Central memory CD4-positive, alpha-beta T cell (primary cell): Measurements from ENCODE around the gene NEURL1.

Experiments
- DNase-seq: peaks from one replicate; pipeline ENCODE4 v3.0.0; 2022

The NEURL1 gene

GRCh38 chr10:103547391-103547946, 54.0 kb downstream of the NEURL1 start:
- no peak for DNase-seq

GRCh38 chr10:103548006-103548405, 54.5 kb downstream of the NEURL1 start:
- no peak for DNase-seq

GRCh38 chr10:103548581-103549348, 55.3 kb downstream of the NEURL1 start:
- no peak for DNase-seq

GRCh38 chr10:103549349-103549685, 55.8 kb downstream of the NEURL1 start:
- no peak for DNase-seq

GRCh38 chr10:103550229-103550628, 56.7 kb downstream of the NEURL1 start:
- no peak for DNase-seq

- DNase-seq: no peak
These were observed 58.4 kb downstream of the NEURL1 start for GRCh38 chr10:103551619-103552602.

- no peak for DNase-seq
These were observed 59.6 kb downstream of the NEURL1 start for GRCh38 chr10:103552856-103553742.

GRCh38 chr10:103553743-103554487, 60.4 kb downstream of the NEURL1 start:
- DNase-seq: no peak

GRCh38 chr10:103554488-103555324, 61.2 kb downstream of the NEURL1 start:
- no peak for DNase-seq

- DNase-seq: no peak
These were observed 61.8 kb downstream of the NEURL1 start for GRCh38 chr10:103555325-103555649.

GRCh38 chr10:103555712-103556111, 62.2 kb downstream of the NEURL1 start:
- DNase-seq: no peak

GRCh38 chr10:103556383-103557007, 63.0 kb downstream of the NEURL1 start:
- DNase-seq: no peak

GRCh38 chr10:103557455-103557854, 64.0 kb downstream of the NEURL1 start:
- no peak for DNase-seq

GRCh38 chr10:103558911-103559310, 65.4 kb downstream of the NEURL1 start:
- no peak for DNase-seq

- DNase-seq: no peak
These were observed 66.3 kb downstream of the NEURL1 start for GRCh38 chr10:103559776-103560175.

GRCh38 chr10:103560886-103561285, 67.4 kb downstream of the NEURL1 start:
- DNase-seq: no peak

GRCh38 chr10:103562383-103562782, 68.9 kb downstream of the NEURL1 start:
- no peak for DNase-seq

- DNase-seq: no peak
These were observed 70.0 kb downstream of the NEURL1 start for GRCh38 chr10:103563231-103564115.

GRCh38 chr10:103564116-103564501, 70.6 kb downstream of the NEURL1 start:
- no peak for DNase-seq
